HepG2 (cell line): ENCODE measurements around the gene FAM229A. TPM values are rescaled to one million over a fixed set of nuclear protein-coding genes. Genes with fewer than 3 reads are reported as not detected.

Experiments
- ARID3A ChIP-seq: IDR thresholded peaks from 2 replicates; pipeline ENCODE4 v1.6.1; 2012; ENCODE audit warnings: low read depth, low read length, improper control_type of control experiment
- ATRX ChIP-seq: sonication (generic); formaldehyde crosslinking; IDR thresholded peaks from 2 replicates; pipeline ENCODE4 v1.4.0; 2020; ENCODE audit warnings: missing genetic modification reagents, borderline replicate concordance
- BCL6 ChIP-seq: IDR thresholded peaks from 2 replicates; pipeline ENCODE4 v1.6.1; 2016; ENCODE audit warnings: missing genetic modification reagents, missing compliant biosample characterization
- BORCS8-MEF2B ChIP-seq: sonication (generic); formaldehyde crosslinking; IDR thresholded peaks from 2 replicates; pipeline ENCODE4 v1.8.0; 2022; ENCODE audit warnings: mild to moderate bottlenecking, missing genetic modification reagents
- FOSL2 ChIP-seq: sonication (generic); formaldehyde crosslinking; IDR thresholded peaks from 2 replicates; pipeline ENCODE4 v1.4.0; 2020; ENCODE audit warnings: missing genetic modification reagents
- HNF1B ChIP-seq: sonication (generic); formaldehyde crosslinking; IDR thresholded peaks from 2 replicates; pipeline ENCODE4 v1.5.1; 2020; ENCODE audit warnings: mild to moderate bottlenecking, moderate library complexity, missing genetic modification reagents
- IRF9 ChIP-seq: sonication (generic); formaldehyde crosslinking; IDR thresholded peaks from 2 replicates; pipeline ENCODE4 v1.8.0; 2022; ENCODE audit warnings: missing genetic modification reagents, mild to moderate bottlenecking, borderline replicate concordance
- IRX3 ChIP-seq: sonication (generic); formaldehyde crosslinking; IDR thresholded peaks from 2 replicates; pipeline ENCODE4 v1.8.1; 2023; ENCODE audit warnings: mild to moderate bottlenecking, low read depth, missing genetic modification reagents, borderline replicate concordance
- KDM4B ChIP-seq: sonication (generic); formaldehyde crosslinking; IDR thresholded peaks from 2 replicates; pipeline ENCODE4 v1.4.0; 2020; ENCODE audit warnings: missing genetic modification reagents
- MXI1 ChIP-seq: IDR thresholded peaks from 3 replicates; pipeline ENCODE4 v1.6.1; 2012; ENCODE audit warnings: low read depth, low read length, inconsistent platforms, borderline replicate concordance
- NR3C1 ChIP-seq: sonication (generic); formaldehyde crosslinking; IDR thresholded peaks from 2 replicates; pipeline ENCODE4 v1.4.0; 2020; ENCODE audit warnings: missing genetic modification reagents
- PRMT3 ChIP-seq: sonication (generic); formaldehyde crosslinking; IDR thresholded peaks from 2 replicates; pipeline ENCODE4 v1.8.1; 2022; ENCODE audit warnings: low read depth, mild to moderate bottlenecking, moderate library complexity, missing genetic modification reagents, borderline replicate concordance
- RNF2 ChIP-seq: fragments of 450-650 bp; conservative IDR thresholded peaks from 2 replicates; pipeline ENCODE4 v1.6.1; 2016; ENCODE audit warnings: low read depth
- SALL1 ChIP-seq: sonication (generic); formaldehyde crosslinking; IDR thresholded peaks from 2 replicates; pipeline ENCODE4 v1.8.0; 2022; ENCODE audit warnings: mild to moderate bottlenecking, missing genetic modification reagents
- TBP ChIP-seq: sonication (generic); formaldehyde crosslinking; IDR thresholded peaks from 2 replicates; pipeline ENCODE4 v1.5.0; 2020; ENCODE audit warnings: missing genetic modification reagents
- TOE1 ChIP-seq: sonication (generic); formaldehyde crosslinking; IDR thresholded peaks from 2 replicates; pipeline ENCODE4 v1.4.0; 2020; ENCODE audit warnings: mild to moderate bottlenecking, missing genetic modification reagents
- ZBTB39 ChIP-seq: sonication (generic); formaldehyde crosslinking; IDR thresholded peaks from 2 replicates; pipeline ENCODE4 v1.5.0; 2020; ENCODE audit warnings: missing genetic modification reagents
- ZKSCAN8 ChIP-seq: IDR thresholded peaks from 2 replicates; pipeline ENCODE4 v1.6.1; 2016; ENCODE audit warnings: borderline replicate concordance, missing genetic modification reagents, missing compliant biosample characterization
- ZNF282 ChIP-seq: fragments of 450-650 bp; IDR thresholded peaks from 2 replicates; pipeline ENCODE4 v1.6.1; 2018; ENCODE audit not compliant: partially characterized antibody
- ZNF367 ChIP-seq: sonication (generic); formaldehyde crosslinking; IDR thresholded peaks from 2 replicates; pipeline ENCODE4 v1.4.0; 2020; ENCODE audit warnings: missing genetic modification reagents, borderline replicate concordance
- ZNF549 ChIP-seq: sonication (generic); formaldehyde crosslinking; IDR thresholded peaks from 2 replicates; pipeline ENCODE4 v1.5.0; 2020; ENCODE audit warnings: missing genetic modification reagents
- ZNF567 ChIP-seq: sonication (generic); formaldehyde crosslinking; IDR thresholded peaks from 2 replicates; pipeline ENCODE4 v1.8.1; 2023; ENCODE audit warnings: mild to moderate bottlenecking, missing genetic modification reagents, borderline replicate concordance
- polyA plus RNA-seq, 8 experiments: library from polyadenylated mRNA; depleted of rRNA in 3 of 8; stranded (reverse) in 7 of 8; unstranded in 1 of 8; fragments of >200 nt; fragmentation: Illumina TruSeq in 4 of 8; extraction: Trizol in 4 of 8; gene quantifications; 2 replicates each; pipeline versions ENCODE4 v1.2.1 to v1.2.3, GENCODE V29; 2011 to 2016; ENCODE audit warnings: low read depth in 4 of 8, missing spikeins in 1 of 8, mixed read lengths in 1 of 8; ENCODE audit not compliant: insufficient read depth in 1 of 8
- total RNA-seq, 5 experiments: library from RNA; depleted of rRNA; stranded (reverse); fragments of >200 nt; fragmentation: Illumina TruSeq; extraction: Trizol; gene quantifications; 2 replicates each; pipeline ENCODE4 v1.2.3, GENCODE V29; 2016; ENCODE audit warnings: low read depth in 1 of 5
- TF ChIP-seq, protein P1 (sequence below): sonication (generic); formaldehyde crosslinking; IDR thresholded peaks from 2 replicates; pipeline ENCODE4 v1.4.0; 2020; ENCODE audit warnings: missing genetic modification reagents, mild to moderate bottlenecking, borderline replicate concordance
- TF ChIP-seq, protein P2 (sequence below): sonication (generic); formaldehyde crosslinking; IDR thresholded peaks from 2 replicates; pipeline ENCODE4 v1.4.0; 2020; ENCODE audit warnings: mild to moderate bottlenecking, missing genetic modification reagents

Gene FAM229A
- total and polyA plus RNA-seq, 2 of the 13 experiments (the other 11 are each of a cell fraction or from before 2014, with no cell fraction given), result 3.2 to 17.6 TPM

DNA sequence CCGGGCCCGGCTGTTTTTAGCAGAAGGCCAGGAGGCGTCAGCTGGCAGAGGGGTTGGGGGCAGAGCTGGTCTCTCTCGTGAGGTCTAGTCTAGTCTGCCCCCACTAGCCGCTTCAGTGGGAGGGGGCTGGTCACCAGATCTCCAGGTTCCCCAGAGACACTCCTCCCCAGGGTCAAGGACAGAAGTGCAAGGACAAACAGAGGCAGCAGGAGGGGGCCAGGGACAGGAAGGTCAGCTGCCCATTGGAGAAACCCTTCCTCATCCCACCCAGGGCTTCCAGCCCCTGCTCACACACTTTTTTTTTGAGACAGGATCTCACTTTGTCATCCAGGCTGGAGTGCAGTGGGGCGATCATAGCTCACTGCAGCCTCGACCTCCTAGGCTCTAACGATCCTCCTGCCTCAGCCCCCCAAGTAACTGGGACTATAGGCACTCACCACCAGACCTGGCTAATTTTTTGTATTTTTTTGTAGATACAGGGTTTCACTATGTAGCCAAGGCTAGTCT lies 10.0 kb downstream of the FAM229A start (continued):
- no peak for TF ChIP-seq KDM4B (CRISPR knock-in tag)
- no peak for TF ChIP-seq ATRX (CRISPR knock-in tag)
- no peak for TF ChIP-seq RNF2
- TF ChIP-seq FOSL2, result no peak
- TF ChIP-seq ZNF567 (CRISPR knock-in tag), result no peak
- no peak for TF ChIP-seq MXI1
- no peak for TF ChIP-seq TBP (CRISPR knock-in tag)
- no peak for TF ChIP-seq IRF9 (CRISPR knock-in tag)
- 0 out of 2 replicates have a peak, but pooled peaks have one; percentile 21 for TF ChIP-seq IRX3 (CRISPR knock-in tag)
- no peak for TF ChIP-seq BCL6 (CRISPR knock-in tag)
- TF ChIP-seq, protein P1, sequence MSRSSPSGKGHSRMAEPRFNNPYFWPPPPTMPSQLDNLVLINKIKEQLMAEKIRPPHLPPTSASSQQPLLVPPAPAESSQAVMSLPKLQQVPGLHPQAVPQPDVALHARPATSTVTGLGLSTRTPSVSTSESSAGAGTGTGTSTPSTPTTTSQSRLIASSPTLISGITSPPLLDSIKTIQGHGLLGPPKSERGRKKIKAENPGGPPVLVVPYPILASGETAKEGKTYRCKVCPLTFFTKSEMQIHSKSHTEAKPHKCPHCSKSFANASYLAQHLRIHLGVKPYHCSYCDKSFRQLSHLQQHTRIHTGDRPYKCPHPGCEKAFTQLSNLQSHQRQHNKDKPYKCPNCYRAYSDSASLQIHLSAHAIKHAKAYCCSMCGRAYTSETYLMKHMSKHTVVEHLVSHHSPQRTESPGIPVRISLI (CRISPR knock-in tag), result peak; percentile 83; the same call in 1 of the 2 replicates
- no peak for TF ChIP-seq ZNF549 (CRISPR knock-in tag)
- TF ChIP-seq, protein P2, sequence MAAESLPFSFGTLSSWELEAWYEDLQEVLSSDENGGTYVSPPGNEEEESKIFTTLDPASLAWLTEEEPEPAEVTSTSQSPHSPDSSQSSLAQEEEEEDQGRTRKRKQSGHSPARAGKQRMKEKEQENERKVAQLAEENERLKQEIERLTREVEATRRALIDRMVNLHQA (CRISPR knock-in tag), result no peak
- no peak for TF ChIP-seq TOE1 (CRISPR knock-in tag)
- TF ChIP-seq BORCS8-MEF2B (CRISPR knock-in tag), result no peak
- no peak for TF ChIP-seq ZNF282
- no peak for TF ChIP-seq ZNF367 (CRISPR knock-in tag)
- TF ChIP-seq ZKSCAN8 (CRISPR knock-in tag), result no peak
- no peak for TF ChIP-seq ARID3A
- no peak for TF ChIP-seq SALL1
- no peak for TF ChIP-seq NR3C1
- 0 out of 2 replicates have a peak, but pooled peaks have one; percentile 11 for TF ChIP-seq HNF1B (CRISPR knock-in tag)
- TF ChIP-seq ZBTB39, result no peak
- no peak for TF ChIP-seq PRMT3 (CRISPR knock-in tag)
